Neural cell (in vitro differentiated cells): ENCODE measurements around the gene HPN. TPM values are rescaled to one million over a fixed set of nuclear protein-coding genes. Genes with fewer than 3 reads are reported as not detected.

Experiments used
- H2AFZ ChIP-seq: fragments of 200-600, 300-800 bp; sonication (generic), shearing (Covaris generic); 2 replicates; pipeline ENCODE4 v1.6.0; 2014; ENCODE audit warnings: low read depth, mild to moderate bottlenecking, antibody characterized with exemption, low read length, moderate library complexity
- H3F3A ChIP-seq: fragments of 200-600 bp; shearing (Covaris generic); 2 replicates; pipeline ENCODE4 v1.6.1; 2016; ENCODE audit warnings: mild to moderate bottlenecking, moderate library complexity, mixed read lengths, antibody characterized with exemption, low read length; ENCODE audit not compliant: insufficient read depth, poor library complexity, severe bottlenecking
- H3K27ac ChIP-seq: fragments of 200-600, 300-800 bp; sonication (generic), shearing (Covaris generic); 2 replicates; pipeline ENCODE4 v1.5.1; 2014; ENCODE audit warnings: mild to moderate bottlenecking, low read length, moderate library complexity
- H3K27me3 ChIP-seq: fragments of 300-800, 200-600 bp; sonication (generic), shearing (Covaris generic); 2 replicates; pipeline ENCODE4 v1.6.0; 2014; ENCODE audit warnings: mild to moderate bottlenecking, low read depth, low read length, moderate library complexity; ENCODE audit not compliant: insufficient read depth
- H3K36me3 ChIP-seq: fragments of 300-800, 200-600 bp; sonication (generic), shearing (Covaris generic); 2 replicates; pipeline ENCODE4 v1.5.1; 2014; ENCODE audit warnings: mild to moderate bottlenecking, antibody characterized with exemption, low read length, moderate library complexity; ENCODE audit not compliant: insufficient read depth
- H3K4me2 ChIP-seq: fragments of 300-800, 200-600 bp; sonication (generic), shearing (Covaris generic); 2 replicates; pipeline ENCODE4 v1.6.0; 2014; ENCODE audit warnings: mild to moderate bottlenecking, low read length
- H3K4me3 ChIP-seq: fragments of 300-800, 200-600 bp; sonication (generic), shearing (Covaris generic); 2 replicates; pipeline ENCODE4 v1.5.1; 2014; ENCODE audit warnings: mild to moderate bottlenecking, low read length, moderate library complexity
- H3K79me2 ChIP-seq: fragments of 200-600 bp; shearing (Covaris generic); replicated peaks from 2 replicates; pipeline ENCODE4 v1.6.0; 2014; ENCODE audit warnings: mild to moderate bottlenecking, low read length, moderate library complexity; ENCODE audit not compliant: insufficient read depth
- H3K9ac ChIP-seq: fragments of 300-800, 200-600 bp; sonication (generic), shearing (Covaris generic); 2 replicates; pipeline ENCODE4 v1.6.1; 2016; ENCODE audit warnings: mild to moderate bottlenecking, low read length, mixed read lengths
- H3K9me2 ChIP-seq: fragments of 200-600 bp; shearing (Covaris generic); 2 replicates; pipeline ENCODE4 v1.6.1; 2016; ENCODE audit warnings: mild to moderate bottlenecking, low read length, mixed read lengths; ENCODE audit not compliant: insufficient read depth
- H3K9me3 ChIP-seq: fragments of 200-600, 300-800 bp; sonication (generic), shearing (Covaris generic); 2 replicates; pipeline ENCODE4 v1.6.1; 2016; ENCODE audit warnings: mild to moderate bottlenecking, mixed run types, low read length, moderate library complexity, mixed read lengths
- H4K20me1 ChIP-seq: fragments of 200-600 bp; shearing (Covaris generic); 2 replicates; pipeline ENCODE4 v1.6.1; 2016; ENCODE audit warnings: mild to moderate bottlenecking, mixed run types; ENCODE audit not compliant: insufficient read depth
- EP300 ChIP-seq: fragments of 450-650 bp; conservative IDR thresholded peaks from 2 replicates; pipeline ENCODE4 v1.6.1; 2014; ENCODE audit warnings: antibody characterized with exemption, mild to moderate bottlenecking, moderate library complexity; ENCODE audit not compliant: poor library complexity, severe bottlenecking
- EZH2 ChIP-seq: fragments of 200-600, 300-800 bp; shearing (Covaris generic), sonication (generic); IDR thresholded peaks from 2 replicates; pipeline ENCODE4 v1.6.1; 2014; ENCODE audit warnings: antibody characterized with exemption, low read length, borderline replicate concordance, mild to moderate bottlenecking; ENCODE audit not compliant: insufficient read depth, poor library complexity, severe bottlenecking
- MXI1 ChIP-seq: fragments of 450-650 bp; conservative IDR thresholded peaks from 2 replicates; pipeline ENCODE4 v1.6.1; 2014; ENCODE audit warnings: antibody characterized with exemption, mild to moderate bottlenecking; ENCODE audit not compliant: poor library complexity, severe bottlenecking
- POLR2AphosphoS5 ChIP-seq: IDR thresholded peaks from 2 replicates; pipeline ENCODE4 v1.6.1; 2012
- RAD21 ChIP-seq: fragments of 450-650 bp; conservative IDR thresholded peaks from 2 replicates; pipeline ENCODE4 v1.6.1; 2014; ENCODE audit warnings: antibody characterized with exemption, mild to moderate bottlenecking, moderate library complexity
- REST ChIP-seq: IDR thresholded peaks from 2 replicates; pipeline ENCODE4 v1.6.1; 2012; ENCODE audit warnings: borderline replicate concordance
- SMC3 ChIP-seq: fragments of 450-650 bp; conservative IDR thresholded peaks from 2 replicates; pipeline ENCODE4 v1.6.1; 2014; ENCODE audit warnings: antibody characterized with exemption, mild to moderate bottlenecking, moderate library complexity; ENCODE audit not compliant: poor library complexity
- TAF1 ChIP-seq: IDR thresholded peaks from 2 replicates; pipeline ENCODE4 v1.6.1; 2012; ENCODE audit warnings: low read depth
- polyA plus RNA-seq: library from polyadenylated mRNA; depleted of rRNA; stranded (reverse); fragments of >200 nt; gene quantifications from 2 replicates; pipeline ENCODE4 v1.2.3, GENCODE V29; 2014
- TF ChIP-seq, protein P1 (sequence below): fragments of 450-650 bp; IDR thresholded peaks from 2 replicates; pipeline ENCODE4 v1.5.1; 2014; ENCODE audit warnings: antibody characterized with exemption, mild to moderate bottlenecking, moderate library complexity; ENCODE audit not compliant: poor library complexity, severe bottlenecking

Gene HPN
- polyA plus RNA-seq, 1 donor from 2014 or later: 0.15 TPM

DNA sequence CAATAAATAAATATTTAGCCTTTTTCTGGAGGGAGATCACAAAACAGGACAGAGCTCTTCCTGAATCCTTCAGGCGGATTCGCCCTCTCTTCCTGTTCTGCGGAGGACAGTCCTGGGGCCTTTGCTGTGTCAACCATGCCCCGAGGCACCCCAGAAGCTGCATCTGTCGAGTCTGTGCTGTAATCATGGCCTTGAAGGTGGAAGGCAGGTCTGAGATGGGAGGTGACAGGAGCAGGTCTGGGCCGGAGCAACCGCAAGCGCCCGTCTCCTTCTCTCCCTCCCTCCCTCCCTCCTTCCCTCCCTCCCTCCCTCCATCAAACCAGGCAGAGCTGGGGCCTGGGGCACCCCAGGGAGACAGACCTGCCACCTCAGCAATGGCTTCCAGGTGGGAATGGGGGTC, 69.5 kb downstream of the HPN start:
- no peaks in the 10 kb centered on the region for H3K9me2 ChIP-seq
- no peaks in the 10 kb centered on the region for H3K79me2 ChIP-seq
- H3K27ac ChIP-seq: no peak overlapping the region
- no peaks in the 10 kb centered on the region for H3F3A ChIP-seq
- no peaks in the 10 kb centered on the region for H3K27me3 ChIP-seq
- TF ChIP-seq RAD21: no peak
- H3K9ac ChIP-seq: no peak overlapping the region
- H3K36me3 ChIP-seq: no peaks in the 10 kb centered on the region
- H3K4me3 ChIP-seq: no peak overlapping the region
- H3K9me3 ChIP-seq: no peaks in the 10 kb centered on the region
- H4K20me1 ChIP-seq: no peaks in the 10 kb centered on the region
- H3K4me2 ChIP-seq: no peak overlapping the region
- no peak overlapping the region for H2AFZ ChIP-seq

DNA sequence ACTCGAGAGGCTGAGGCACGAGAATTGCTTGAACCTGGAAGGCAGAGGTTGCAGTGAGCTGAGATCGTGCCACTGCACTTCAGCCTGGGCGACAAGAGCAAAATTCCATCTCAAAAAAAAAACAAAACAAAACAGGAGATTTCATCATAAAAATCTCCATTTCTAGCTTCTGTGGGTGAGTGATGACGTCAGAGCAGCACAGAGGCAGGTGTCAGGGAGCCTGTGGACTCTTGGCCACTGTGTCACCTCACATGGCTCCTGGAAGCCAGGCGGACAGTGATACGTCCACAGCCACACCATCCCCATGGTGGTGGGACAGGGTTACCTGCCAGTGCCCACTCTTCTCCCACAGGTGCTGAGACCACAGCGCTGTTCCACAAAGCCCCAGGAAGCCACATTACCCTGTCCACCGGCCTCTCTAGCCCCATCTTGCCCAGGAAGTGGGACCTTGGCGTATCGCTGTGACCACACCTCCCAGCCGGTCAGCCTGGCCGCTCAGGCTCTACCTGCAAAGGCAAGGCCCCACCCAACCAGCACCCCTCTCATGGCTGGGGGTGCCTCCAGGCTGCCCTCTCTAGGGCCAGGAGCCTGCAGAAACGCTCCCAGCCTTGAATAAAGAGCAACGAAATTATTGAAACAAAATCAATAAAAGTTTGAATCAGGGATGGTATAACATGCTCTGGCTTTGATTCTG, 71.6 kb downstream of the HPN start:
- H3K9me2 ChIP-seq: no peaks in the 10 kb centered on the region
- H4K20me1 ChIP-seq: no peaks in the 10 kb centered on the region
- no peaks in the 10 kb centered on the region for H3K79me2 ChIP-seq
- no peaks in the 10 kb centered on the region for H3K36me3 ChIP-seq
- no peak overlapping the region for H3K9ac ChIP-seq
- H3K27ac ChIP-seq: no peak overlapping the region
- no peak overlapping the region for H3K4me3 ChIP-seq
- no peaks in the 10 kb centered on the region for H3K27me3 ChIP-seq
- no peak overlapping the region for H3K4me2 ChIP-seq
- TF ChIP-seq REST: no peak
- TF ChIP-seq POLR2AphosphoS5: no peak
- no peak for TF ChIP-seq MXI1
- no peak for TF ChIP-seq EZH2
- TF ChIP-seq, protein P1, sequence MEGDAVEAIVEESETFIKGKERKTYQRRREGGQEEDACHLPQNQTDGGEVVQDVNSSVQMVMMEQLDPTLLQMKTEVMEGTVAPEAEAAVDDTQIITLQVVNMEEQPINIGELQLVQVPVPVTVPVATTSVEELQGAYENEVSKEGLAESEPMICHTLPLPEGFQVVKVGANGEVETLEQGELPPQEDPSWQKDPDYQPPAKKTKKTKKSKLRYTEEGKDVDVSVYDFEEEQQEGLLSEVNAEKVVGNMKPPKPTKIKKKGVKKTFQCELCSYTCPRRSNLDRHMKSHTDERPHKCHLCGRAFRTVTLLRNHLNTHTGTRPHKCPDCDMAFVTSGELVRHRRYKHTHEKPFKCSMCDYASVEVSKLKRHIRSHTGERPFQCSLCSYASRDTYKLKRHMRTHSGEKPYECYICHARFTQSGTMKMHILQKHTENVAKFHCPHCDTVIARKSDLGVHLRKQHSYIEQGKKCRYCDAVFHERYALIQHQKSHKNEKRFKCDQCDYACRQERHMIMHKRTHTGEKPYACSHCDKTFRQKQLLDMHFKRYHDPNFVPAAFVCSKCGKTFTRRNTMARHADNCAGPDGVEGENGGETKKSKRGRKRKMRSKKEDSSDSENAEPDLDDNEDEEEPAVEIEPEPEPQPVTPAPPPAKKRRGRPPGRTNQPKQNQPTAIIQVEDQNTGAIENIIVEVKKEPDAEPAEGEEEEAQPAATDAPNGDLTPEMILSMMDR: no peak
- TF ChIP-seq TAF1: no peak
- TF ChIP-seq SMC3: no peak
- TF ChIP-seq EP300: no peak
- TF ChIP-seq RAD21: no peak
- no peaks in the 10 kb centered on the region for H3K9me3 ChIP-seq
- H3F3A ChIP-seq: no peaks in the 10 kb centered on the region
- H2AFZ ChIP-seq: no peak overlapping the region
